ENCODE results near the gene EGR1. TPM values are rescaled to one million over a fixed set of nuclear protein-coding genes. Genes with fewer than 3 reads are reported as not detected.

EGR1 gene
- 100 to 1,000 TPM in 2 of 6 donors, 10 to 100 TPM in 4; 14.7 to 222 (median 64.2) TPM for total RNA-seq

DNA sequence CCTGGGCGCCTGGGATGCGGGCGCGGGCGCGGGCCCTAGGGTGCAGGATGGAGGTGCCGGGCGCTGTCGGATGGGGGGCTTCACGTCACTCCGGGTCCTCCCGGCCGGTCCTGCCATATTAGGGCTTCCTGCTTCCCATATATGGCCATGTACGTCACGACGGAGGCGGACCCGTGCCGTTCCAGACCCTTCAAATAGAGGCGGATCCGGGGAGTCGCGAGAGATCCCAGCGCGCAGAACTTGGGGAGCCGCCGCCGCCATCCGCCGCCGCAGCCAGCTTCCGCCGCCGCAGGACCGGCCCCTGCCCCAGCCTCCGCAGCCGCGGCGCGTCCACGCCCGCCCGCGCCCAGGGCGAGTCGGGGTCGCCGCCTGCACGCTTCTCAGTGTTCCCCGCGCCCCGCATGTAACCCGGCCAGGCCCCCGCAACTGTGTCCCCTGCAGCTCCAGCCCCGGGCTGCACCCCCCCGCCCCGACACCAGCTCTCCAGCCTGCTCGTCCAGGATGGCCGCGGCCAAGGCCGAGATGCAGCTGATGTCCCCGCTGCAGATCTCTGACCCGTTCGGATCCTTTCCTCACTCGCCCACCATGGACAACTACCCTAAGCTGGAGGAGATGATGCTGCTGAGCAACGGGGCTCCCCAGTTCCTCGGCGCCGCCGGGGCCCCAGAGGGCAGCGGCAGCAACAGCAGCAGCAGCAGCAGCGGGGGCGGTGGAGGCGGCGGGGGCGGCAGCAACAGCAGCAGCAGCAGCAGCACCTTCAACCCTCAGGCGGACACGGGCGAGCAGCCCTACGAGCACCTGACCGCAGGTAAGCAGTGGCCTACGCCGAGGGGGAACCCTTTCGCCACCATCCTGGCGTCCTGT is at the start of gene EGR1:
Gene EGR1, plus strand, starts transcription at position 219 of the 864 bp plus-strand sequence. Its CDS starts 283 bp downstream, at position 502.
- DNase-seq (peak; percentile 95 to 97), ATAC-seq (ENCODE audit: low FRiP score in 2 of 2) (peak; percentile 66 to 79)
- WGBS, 2 donors: 0 to 1% methylated on average over 14 to 30 of the region's 85 CpGs
- no peaks in the 10 kb centered on the region for H3K27me3 ChIP-seq
- no peaks in the 10 kb centered on the region for H3K9me3 ChIP-seq
- peak within 1 kb of the TSS; percentile 77 to 81 (median 78) for H3K4me3 ChIP-seq
- peaks cover 26 to 40% (median 34%) of the 10 kb centered on the region in 4 donors for H3K4me1 ChIP-seq
- H3K27ac ChIP-seq: peak within 1 kb of the TSS; percentile 96 to 99 (median 96)
- peaks cover 0 to 17% (median 8%) of the 10 kb centered on the region in 4 donors for H3K36me3 ChIP-seq
- TF ChIP-seq, protein P1, sequence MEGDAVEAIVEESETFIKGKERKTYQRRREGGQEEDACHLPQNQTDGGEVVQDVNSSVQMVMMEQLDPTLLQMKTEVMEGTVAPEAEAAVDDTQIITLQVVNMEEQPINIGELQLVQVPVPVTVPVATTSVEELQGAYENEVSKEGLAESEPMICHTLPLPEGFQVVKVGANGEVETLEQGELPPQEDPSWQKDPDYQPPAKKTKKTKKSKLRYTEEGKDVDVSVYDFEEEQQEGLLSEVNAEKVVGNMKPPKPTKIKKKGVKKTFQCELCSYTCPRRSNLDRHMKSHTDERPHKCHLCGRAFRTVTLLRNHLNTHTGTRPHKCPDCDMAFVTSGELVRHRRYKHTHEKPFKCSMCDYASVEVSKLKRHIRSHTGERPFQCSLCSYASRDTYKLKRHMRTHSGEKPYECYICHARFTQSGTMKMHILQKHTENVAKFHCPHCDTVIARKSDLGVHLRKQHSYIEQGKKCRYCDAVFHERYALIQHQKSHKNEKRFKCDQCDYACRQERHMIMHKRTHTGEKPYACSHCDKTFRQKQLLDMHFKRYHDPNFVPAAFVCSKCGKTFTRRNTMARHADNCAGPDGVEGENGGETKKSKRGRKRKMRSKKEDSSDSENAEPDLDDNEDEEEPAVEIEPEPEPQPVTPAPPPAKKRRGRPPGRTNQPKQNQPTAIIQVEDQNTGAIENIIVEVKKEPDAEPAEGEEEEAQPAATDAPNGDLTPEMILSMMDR (IDR thresholded peaks at IDR 0.05): peak in 4 of 6 experiments; percentile 19 to 67 (median 35)
- peak; percentile 54 to 94 for TF ChIP-seq POLR2AphosphoS5 (IDR thresholded peaks at IDR 0.05)
- peak; percentile 54 to 98 (median 96) for TF ChIP-seq POLR2A (IDR thresholded peaks at IDR 0.05)
- peak in 1 of 4 donors; percentile 3 for TF ChIP-seq EP300 (IDR thresholded peaks at IDR 0.05)

DNA sequence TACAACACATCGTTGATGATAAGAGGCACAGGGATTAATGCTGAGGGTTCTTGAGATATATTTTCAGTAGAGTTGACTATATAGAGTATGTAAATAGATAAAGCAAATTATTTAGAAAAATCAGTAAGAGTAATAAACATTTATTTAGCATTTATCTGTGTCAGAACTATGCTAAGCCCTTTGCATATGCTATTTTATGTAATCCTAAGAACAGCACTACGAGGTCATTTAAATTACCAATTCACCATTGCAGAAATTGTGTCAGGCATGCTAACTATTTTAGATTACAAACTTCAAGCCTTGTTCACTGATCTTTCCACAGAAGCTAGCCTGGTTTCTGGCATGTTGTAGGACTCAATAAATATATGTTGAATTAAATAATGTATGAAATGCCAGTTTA is 46.8 kb upstream of the EGR1 start:
- ATAC-seq (ENCODE audit: low FRiP score in 2 of 2) (no peak), DNase-seq (no peak)
- no peaks in the 10 kb centered on the region for H3K27me3 ChIP-seq
- no peak overlapping the region for H3K4me3 ChIP-seq
- WGBS, 2 donors: 88 to 93% methylated on average over 2 of the region's 2 CpGs
- TF ChIP-seq EP300 (IDR thresholded peaks at IDR 0.05) (no peak), POLR2A (IDR thresholded peaks at IDR 0.05) (no peak), POLR2AphosphoS5 (IDR thresholded peaks at IDR 0.05) (no peak)
- TF ChIP-seq, protein P1 (IDR thresholded peaks at IDR 0.05): no peak
- no peaks in the 10 kb centered on the region for H3K9me3 ChIP-seq
- no peak overlapping the region for H3K27ac ChIP-seq
- no peaks in the 10 kb centered on the region for H3K4me1 ChIP-seq
- H3K36me3 ChIP-seq: peaks cover 63 to 99% (median 83%) of the 10 kb centered on the region in 4 donors

DNA sequence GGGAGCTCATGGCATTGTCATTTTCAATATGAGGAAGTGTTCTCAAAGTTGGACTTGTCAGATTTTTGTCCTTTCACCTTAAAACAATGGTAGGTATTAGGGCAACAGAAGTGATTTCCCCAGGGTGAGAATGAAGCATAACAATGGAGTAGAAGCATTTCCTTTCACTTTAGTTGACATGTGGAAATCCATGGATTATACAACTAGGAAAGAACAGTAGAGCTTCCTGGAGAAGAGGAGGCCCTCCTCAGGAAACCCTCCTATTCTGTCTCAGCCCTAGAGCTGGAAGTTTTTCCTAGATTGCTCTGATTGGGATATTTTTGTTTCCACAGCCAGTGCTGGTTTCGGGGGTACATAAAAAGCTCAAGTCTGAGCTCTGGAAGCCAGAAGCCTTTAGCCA is 40.2 kb upstream of the EGR1 start:
- WGBS, 2 donors: 95 to 100% methylated on average over 1 of the region's 1 CpG
- Histone ChIP-seq H3K4me3 (no peak overlapping the region), H3K36me3 (peaks cover 60 to 100% (median 94%) of the 10 kb centered on the region in 4 donors), H3K9me3 (no peaks in the 10 kb centered on the region), H3K27me3 (no peaks in the 10 kb centered on the region), H3K4me1 (no peaks in the 10 kb centered on the region), H3K27ac (no peak overlapping the region)
- no peak for ATAC-seq (ENCODE audit: low FRiP score in 2 of 2)
- DNase-seq: no peak
- no peak for TF ChIP-seq POLR2AphosphoS5 (IDR thresholded peaks at IDR 0.05)
- no peak for TF ChIP-seq EP300 (IDR thresholded peaks at IDR 0.05)
- no peak for TF ChIP-seq POLR2A (IDR thresholded peaks at IDR 0.05)
- TF ChIP-seq, protein P1 (IDR thresholded peaks at IDR 0.05): no peak

DNA sequence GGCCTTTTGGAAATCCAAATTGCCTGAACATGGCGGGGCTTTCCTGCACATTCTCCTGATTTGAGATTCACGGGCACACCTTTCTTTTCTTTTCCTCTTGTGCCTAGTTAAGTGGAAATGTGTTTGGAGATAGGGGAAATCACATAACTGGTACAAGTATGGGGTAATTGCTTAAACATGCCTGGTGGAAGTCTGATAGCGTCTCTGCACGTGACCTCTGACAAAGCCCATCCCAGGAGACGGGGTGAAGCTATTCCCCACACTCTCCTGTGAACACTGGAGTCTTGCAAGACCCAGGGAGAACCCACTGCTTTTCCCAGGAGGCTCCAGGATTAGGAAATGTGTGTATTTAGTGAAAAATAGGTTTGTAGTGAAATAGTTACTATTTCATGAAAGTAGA is 29.3 kb upstream of the EGR1 start:
- H3K4me3 ChIP-seq: no peak overlapping the region
- H3K27me3 ChIP-seq: no peaks in the 10 kb centered on the region
- peaks cover 29 to 59% (median 55%) of the 10 kb centered on the region in 4 donors for H3K36me3 ChIP-seq
- H3K4me1 ChIP-seq: peaks cover 10 to 19% (median 15%) of the 10 kb centered on the region in 4 donors
- TF ChIP-seq POLR2AphosphoS5 (IDR thresholded peaks at IDR 0.05): no peak
- no peak for TF ChIP-seq EP300 (IDR thresholded peaks at IDR 0.05)
- TF ChIP-seq, protein P1 (IDR thresholded peaks at IDR 0.05): no peak
- no peak for TF ChIP-seq POLR2A (IDR thresholded peaks at IDR 0.05)
- H3K27ac ChIP-seq: no peak overlapping the region
- DNase-seq (no peak), ATAC-seq (ENCODE audit: low FRiP score in 2 of 2) (no peak)
- 79 to 83% methylated on average over 5 of the region's 5 CpGs for WGBS, 2 donors
- no peaks in the 10 kb centered on the region for H3K9me3 ChIP-seq
